Ovary (tissue), 3 donors: ENCODE results near the gene KIF7.

Experiments
- POLR2A ChIP-seq: fragments of 450-650 bp; IDR thresholded peaks from one replicate; pipeline ENCODE4 v1.6.1; 2017; ENCODE audit warnings: antibody characterized with exemption, mild to moderate bottlenecking, moderate library complexity
- TF ChIP-seq, protein P1 (sequence below), 3 donors: fragments of 450-650 bp in 2 of 3; fragments of 200-600 bp in 1 of 3; IDR thresholded peaks; one replicate each; pipeline versions ENCODE4 v1.5.1 to v1.8.0; 2016 to 2022; ENCODE audit warnings: antibody characterized with exemption in 3 of 3, mild to moderate bottlenecking in 1 of 3
- donor health status: DM: no; HTN: no; CAD: no.

DNA sequence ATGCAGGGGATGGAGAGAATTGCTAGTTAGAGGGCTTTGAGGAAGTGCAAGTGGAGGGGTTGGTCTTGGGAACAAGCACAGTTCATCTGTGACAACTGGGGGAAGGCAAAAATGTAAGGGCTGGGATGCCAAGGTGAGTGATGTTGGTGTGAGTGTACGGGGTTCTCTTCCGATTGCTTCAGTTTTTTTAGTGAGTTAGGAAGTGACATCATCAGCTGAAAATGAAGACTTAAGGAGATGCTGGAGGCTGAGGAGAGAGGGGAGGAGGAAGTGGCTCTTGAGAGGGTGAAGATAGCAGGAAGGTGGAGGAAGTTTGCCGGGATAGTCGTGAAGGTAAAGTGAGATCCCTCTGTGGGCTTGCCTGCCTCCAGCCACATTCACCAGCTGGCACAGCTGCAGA is 67.3 kb downstream of the KIF7 start:
- TF ChIP-seq, protein P1, sequence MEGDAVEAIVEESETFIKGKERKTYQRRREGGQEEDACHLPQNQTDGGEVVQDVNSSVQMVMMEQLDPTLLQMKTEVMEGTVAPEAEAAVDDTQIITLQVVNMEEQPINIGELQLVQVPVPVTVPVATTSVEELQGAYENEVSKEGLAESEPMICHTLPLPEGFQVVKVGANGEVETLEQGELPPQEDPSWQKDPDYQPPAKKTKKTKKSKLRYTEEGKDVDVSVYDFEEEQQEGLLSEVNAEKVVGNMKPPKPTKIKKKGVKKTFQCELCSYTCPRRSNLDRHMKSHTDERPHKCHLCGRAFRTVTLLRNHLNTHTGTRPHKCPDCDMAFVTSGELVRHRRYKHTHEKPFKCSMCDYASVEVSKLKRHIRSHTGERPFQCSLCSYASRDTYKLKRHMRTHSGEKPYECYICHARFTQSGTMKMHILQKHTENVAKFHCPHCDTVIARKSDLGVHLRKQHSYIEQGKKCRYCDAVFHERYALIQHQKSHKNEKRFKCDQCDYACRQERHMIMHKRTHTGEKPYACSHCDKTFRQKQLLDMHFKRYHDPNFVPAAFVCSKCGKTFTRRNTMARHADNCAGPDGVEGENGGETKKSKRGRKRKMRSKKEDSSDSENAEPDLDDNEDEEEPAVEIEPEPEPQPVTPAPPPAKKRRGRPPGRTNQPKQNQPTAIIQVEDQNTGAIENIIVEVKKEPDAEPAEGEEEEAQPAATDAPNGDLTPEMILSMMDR (IDR thresholded peaks at IDR 0.05), result no peak
- TF ChIP-seq POLR2A, result no peak
